Ammon's horn (tissue), 1 donor: ENCODE data around the gene SUDS3.

ENCODE experiments used
- DNase-seq: peaks from one replicate; pipeline ENCODE4 v3.0.0-alpha.2; 2016; ENCODE audit warnings: low spot score

The SUDS3 gene

GRCh38 chr12:118447181-118447580 is 70.8 kb downstream of the SUDS3 start:
- DNase-seq: no peak

GRCh38 chr12:118448341-118448740 is 72.0 kb downstream of the SUDS3 start:
- no peak for DNase-seq

GRCh38 chr12:118455327-118455726 is 79.0 kb downstream of the SUDS3 start:
- DNase-seq: no peak

- DNase-seq: no peak
These were observed 80.4 kb downstream of the SUDS3 start for GRCh38 chr12:118456741-118457140.

- no peak for DNase-seq
These were observed 82.8 kb downstream of the SUDS3 start for GRCh38 chr12:118459110-118459509.

GRCh38 chr12:118463677-118464076 is 87.3 kb downstream of the SUDS3 start:
- DNase-seq: no peak

GRCh38 chr12:118465706-118466105 is 89.4 kb downstream of the SUDS3 start:
- DNase-seq: no peak
